Measurements from ENCODE around the gene FLACC1.
"Not testable (repeated sequence)": the region's sequence is repeated elsewhere in the genome, so short reads cannot be mapped to it uniquely, and the experiment has no call there.

Gene FLACC1

DNA sequence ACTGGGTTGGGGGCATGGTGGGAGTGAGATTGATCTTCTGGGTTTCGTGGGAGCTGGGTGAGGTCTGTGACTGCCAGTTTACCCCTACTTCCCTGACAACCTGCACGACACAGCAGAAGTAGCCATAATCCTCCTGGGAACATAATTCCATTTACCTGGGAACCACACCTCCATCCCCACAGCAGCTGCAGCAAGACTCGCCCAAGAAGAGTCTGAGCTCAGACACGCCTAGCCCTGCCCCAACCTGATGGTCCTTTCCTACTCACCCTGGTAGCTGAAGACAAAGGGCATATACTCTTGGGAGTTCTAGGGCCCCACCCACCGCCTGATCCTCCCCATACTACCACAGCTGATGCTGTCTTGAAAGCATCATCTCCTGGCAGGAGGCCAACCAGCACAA lies 43.8 kb downstream of the FLACC1 start:
- Histone ChIP-seq H3K4me3 (ENCODE audit: low read depth in 1 of 2, low read length in 2 of 2) (no peak overlapping the region), H3K9me3 (ENCODE audit: control insufficient read depth in 1 of 2, low read length in 2 of 2) (no peaks in the 10 kb centered on the region), H3K27ac (ENCODE audit: low read length) (no peak overlapping the region), H3K27me3 (ENCODE audit: low read depth, low read length) (no peaks in the 10 kb centered on the region), H3K4me1 (ENCODE audit: control insufficient read depth in 1 of 2, insufficient read depth in 2 of 2, low read length in 2 of 2) (no peaks in the 10 kb centered on the region), H3K36me3 (ENCODE audit: control insufficient read depth in 1 of 2, insufficient read depth in 2 of 2, low read length in 2 of 2) (no peaks in the 10 kb centered on the region)

DNA sequence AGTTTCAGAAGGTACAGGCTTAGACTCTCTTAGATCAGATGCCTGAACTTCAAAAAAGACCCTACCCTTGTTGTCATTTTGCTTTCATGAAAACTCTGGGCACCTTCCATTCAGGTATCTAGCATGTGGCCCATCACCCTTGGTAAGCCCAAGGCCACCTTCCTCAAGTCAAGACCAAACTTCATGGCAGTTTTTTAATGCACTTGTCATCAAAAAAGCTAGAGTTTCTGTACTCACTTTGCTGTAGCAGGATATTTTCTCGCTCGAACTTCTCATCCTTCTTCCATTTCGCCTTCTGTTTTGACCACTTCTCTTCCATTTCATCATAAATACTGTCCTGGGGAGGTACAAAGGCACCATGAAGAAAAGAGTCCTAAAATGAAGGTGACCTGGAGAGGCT lies 48.2 kb downstream of the FLACC1 start:
- Histone ChIP-seq H3K4me3 (ENCODE audit: low read depth in 1 of 2, low read length in 2 of 2) (no peak overlapping the region), H3K27me3 (ENCODE audit: low read depth, low read length) (no peaks in the 10 kb centered on the region), H3K36me3 (ENCODE audit: control insufficient read depth in 1 of 2, insufficient read depth in 2 of 2, low read length in 2 of 2) (peaks cover 0 to 7% of the 10 kb centered on the region in 2 donors), H3K27ac (ENCODE audit: low read length) (no peak overlapping the region), H3K4me1 (ENCODE audit: control insufficient read depth in 1 of 2, insufficient read depth in 2 of 2, low read length in 2 of 2) (no peaks in the 10 kb centered on the region), H3K9me3 (ENCODE audit: control insufficient read depth in 1 of 2, low read length in 2 of 2) (no peaks in the 10 kb centered on the region)

DNA sequence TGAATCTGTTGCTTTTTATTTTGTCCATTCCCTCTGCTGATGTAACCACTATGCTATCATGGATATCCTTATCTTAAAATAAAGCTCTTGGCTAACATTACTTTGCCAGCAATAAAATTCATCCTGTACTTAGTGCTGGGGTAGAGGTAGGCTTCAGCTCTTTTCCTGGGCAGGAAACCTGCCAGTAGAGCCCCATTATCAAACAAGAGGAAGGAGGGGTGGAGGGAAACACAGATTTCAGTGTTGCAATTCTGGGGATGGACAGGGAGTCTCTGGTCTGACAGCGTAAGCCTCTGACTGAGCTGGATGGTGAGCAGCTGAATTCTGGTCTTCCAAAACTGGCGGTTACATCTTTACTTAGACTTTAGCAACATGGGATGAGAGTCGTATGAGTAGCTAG lies 49.3 kb downstream of the FLACC1 start:
- H3K36me3 ChIP-seq (ENCODE audit: control insufficient read depth in 1 of 2, insufficient read depth in 2 of 2, low read length in 2 of 2): peaks cover 0 to 7% of the 10 kb centered on the region in 2 donors
- H3K4me1 ChIP-seq (ENCODE audit: control insufficient read depth in 1 of 2, insufficient read depth in 2 of 2, low read length in 2 of 2): no peaks in the 10 kb centered on the region
- no peaks in the 10 kb centered on the region for H3K9me3 ChIP-seq (ENCODE audit: control insufficient read depth in 1 of 2, low read length in 2 of 2)
- H3K27ac ChIP-seq (ENCODE audit: low read length): no peak overlapping the region
- H3K4me3 ChIP-seq (ENCODE audit: low read depth in 1 of 2, low read length in 2 of 2): no peak overlapping the region
- H3K27me3 ChIP-seq (ENCODE audit: low read depth, low read length): no peaks in the 10 kb centered on the region

DNA sequence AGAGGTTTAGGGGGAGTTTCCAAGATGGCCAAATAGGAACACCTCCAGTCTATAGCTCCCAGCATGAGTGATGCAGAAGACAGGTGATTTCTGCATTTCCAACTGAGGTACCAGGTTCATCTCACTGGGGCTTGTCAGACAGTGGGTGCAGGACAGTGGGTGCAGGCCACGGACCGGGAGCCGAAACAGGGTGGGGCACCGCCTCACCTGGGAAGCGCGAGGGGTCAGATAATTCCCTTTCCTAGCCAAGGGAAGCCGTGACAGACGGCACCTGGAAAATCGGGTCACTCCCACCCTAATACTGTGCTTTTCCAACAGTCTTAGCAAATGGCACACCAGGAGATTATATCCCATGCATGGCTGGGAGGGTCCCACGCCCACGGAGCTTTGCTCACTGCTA lies 57.2 kb downstream of the FLACC1 start:
- not testable (repeated sequence) for H3K4me3 ChIP-seq (ENCODE audit: low read depth in 1 of 2, low read length in 2 of 2); H3K27me3 ChIP-seq (ENCODE audit: low read depth, low read length); H3K36me3 ChIP-seq (ENCODE audit: control insufficient read depth in 1 of 2, insufficient read depth in 2 of 2, low read length in 2 of 2); H3K4me1 ChIP-seq (ENCODE audit: control insufficient read depth in 1 of 2, insufficient read depth in 2 of 2, low read length in 2 of 2); H3K27ac ChIP-seq (ENCODE audit: low read length); H3K9me3 ChIP-seq (ENCODE audit: control insufficient read depth in 1 of 2, low read length in 2 of 2)

DNA sequence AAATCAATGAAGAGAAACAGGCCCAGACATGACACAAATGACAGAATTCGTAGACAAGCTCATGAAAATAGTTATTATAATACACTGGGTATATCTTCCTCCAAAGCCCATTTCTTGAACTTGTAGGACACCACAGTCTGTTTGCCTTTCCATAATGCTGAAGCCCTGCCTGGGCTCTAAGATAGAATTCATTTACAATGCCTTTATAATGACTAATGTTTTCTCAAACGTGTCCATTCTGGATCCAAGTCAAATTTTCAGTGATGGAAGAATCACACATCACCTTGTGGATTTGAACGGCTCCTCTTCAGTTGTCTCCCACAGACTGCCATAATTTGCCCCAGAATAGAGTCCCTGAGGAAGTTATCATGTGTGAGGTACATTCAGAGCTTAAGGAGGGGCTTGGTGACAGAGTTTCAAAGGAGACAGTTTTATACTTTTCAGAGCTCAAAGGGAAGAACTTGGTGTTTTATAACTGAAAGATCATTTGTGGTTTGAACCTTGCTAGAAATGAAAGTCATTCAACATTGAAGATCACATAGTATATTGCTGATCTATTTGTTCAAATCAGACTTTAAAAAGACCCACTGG lies 58.6 kb downstream of the FLACC1 start:
- Histone ChIP-seq H3K36me3 (ENCODE audit: control insufficient read depth in 1 of 2, insufficient read depth in 2 of 2, low read length in 2 of 2) (no peaks in the 10 kb centered on the region), H3K27me3 (ENCODE audit: low read depth, low read length) (no peaks in the 10 kb centered on the region), H3K27ac (ENCODE audit: low read length) (no peak overlapping the region), H3K4me3 (ENCODE audit: low read depth in 1 of 2, low read length in 2 of 2) (no peak overlapping the region), H3K9me3 (ENCODE audit: control insufficient read depth in 1 of 2, low read length in 2 of 2) (no peaks in the 10 kb centered on the region), H3K4me1 (ENCODE audit: control insufficient read depth in 1 of 2, insufficient read depth in 2 of 2, low read length in 2 of 2) (no peaks in the 10 kb centered on the region)

DNA sequence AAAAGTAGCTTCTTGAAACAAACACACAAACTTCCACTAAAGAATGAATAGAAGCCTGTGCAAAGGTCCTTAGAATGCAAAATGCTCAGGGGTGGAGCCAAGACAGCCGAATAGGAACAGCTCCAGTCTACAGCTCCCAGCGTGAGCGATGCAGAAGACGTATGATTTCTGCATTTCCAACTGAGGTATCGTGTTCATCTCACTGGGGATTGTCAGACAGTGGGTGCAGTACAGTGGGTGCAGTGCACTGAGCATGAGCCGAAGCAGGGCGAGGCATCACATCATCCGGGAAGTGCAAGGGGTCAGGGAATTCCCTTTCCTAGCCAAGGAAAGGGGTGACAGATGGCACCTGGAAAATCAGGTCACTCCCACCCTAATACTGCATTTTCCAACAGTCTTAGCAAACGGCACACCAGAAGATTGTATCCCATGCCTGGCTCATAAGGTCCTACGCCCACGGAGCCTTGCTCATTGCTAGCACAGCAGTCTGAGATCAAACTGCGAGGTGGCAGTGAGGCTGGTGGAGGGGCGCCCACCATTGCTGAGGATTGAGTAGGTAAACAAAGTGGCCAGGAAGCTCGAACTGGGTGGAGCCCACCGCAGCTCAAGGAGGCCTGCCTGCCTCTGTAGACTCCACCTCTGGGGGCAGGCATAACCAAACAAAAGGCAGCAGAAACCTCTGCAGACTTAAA lies 66.5 kb downstream of the FLACC1 start:
- H3K27me3 ChIP-seq (ENCODE audit: low read depth, low read length); H3K27ac ChIP-seq (ENCODE audit: low read length); H3K4me3 ChIP-seq (ENCODE audit: low read depth in 1 of 2, low read length in 2 of 2); H3K4me1 ChIP-seq (ENCODE audit: control insufficient read depth in 1 of 2, insufficient read depth in 2 of 2, low read length in 2 of 2); H3K9me3 ChIP-seq (ENCODE audit: control insufficient read depth in 1 of 2, low read length in 2 of 2): not testable (repeated sequence)
- H3K36me3 ChIP-seq (ENCODE audit: control insufficient read depth in 1 of 2, insufficient read depth in 2 of 2, low read length in 2 of 2): peaks cover 19 to 22% of the 10 kb centered on the region in 2 donors

DNA sequence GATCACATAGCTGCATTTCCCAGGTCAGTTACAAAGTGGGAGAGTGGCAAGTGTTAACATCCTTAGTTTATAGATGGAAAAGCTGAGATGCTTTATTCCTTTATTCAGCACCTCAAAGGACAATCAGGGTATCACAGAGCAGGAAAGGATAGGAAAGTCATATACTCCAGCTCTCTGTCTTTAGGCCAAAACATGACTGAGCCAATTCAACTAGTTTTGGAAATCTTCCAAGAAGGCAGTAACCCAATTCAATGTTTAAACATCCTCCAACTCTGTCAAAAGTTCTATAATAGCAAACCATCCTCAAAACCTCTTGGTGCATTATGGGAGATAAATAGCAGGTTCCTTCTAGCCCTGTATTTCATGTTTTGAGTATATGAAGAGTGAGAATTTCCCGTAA lies 71.6 kb downstream of the FLACC1 start:
- H3K27me3 ChIP-seq (ENCODE audit: low read depth, low read length): no peaks in the 10 kb centered on the region
- no peaks in the 10 kb centered on the region for H3K9me3 ChIP-seq (ENCODE audit: control insufficient read depth in 1 of 2, low read length in 2 of 2)
- H3K27ac ChIP-seq (ENCODE audit: low read length): no peak overlapping the region
- peaks cover 16 to 30% of the 10 kb centered on the region in 2 donors for H3K36me3 ChIP-seq (ENCODE audit: control insufficient read depth in 1 of 2, insufficient read depth in 2 of 2, low read length in 2 of 2)
- peaks cover 0 to 4% of the 10 kb centered on the region in 2 donors for H3K4me1 ChIP-seq (ENCODE audit: control insufficient read depth in 1 of 2, insufficient read depth in 2 of 2, low read length in 2 of 2)
- no peak overlapping the region for H3K4me3 ChIP-seq (ENCODE audit: low read depth in 1 of 2, low read length in 2 of 2)

DNA sequence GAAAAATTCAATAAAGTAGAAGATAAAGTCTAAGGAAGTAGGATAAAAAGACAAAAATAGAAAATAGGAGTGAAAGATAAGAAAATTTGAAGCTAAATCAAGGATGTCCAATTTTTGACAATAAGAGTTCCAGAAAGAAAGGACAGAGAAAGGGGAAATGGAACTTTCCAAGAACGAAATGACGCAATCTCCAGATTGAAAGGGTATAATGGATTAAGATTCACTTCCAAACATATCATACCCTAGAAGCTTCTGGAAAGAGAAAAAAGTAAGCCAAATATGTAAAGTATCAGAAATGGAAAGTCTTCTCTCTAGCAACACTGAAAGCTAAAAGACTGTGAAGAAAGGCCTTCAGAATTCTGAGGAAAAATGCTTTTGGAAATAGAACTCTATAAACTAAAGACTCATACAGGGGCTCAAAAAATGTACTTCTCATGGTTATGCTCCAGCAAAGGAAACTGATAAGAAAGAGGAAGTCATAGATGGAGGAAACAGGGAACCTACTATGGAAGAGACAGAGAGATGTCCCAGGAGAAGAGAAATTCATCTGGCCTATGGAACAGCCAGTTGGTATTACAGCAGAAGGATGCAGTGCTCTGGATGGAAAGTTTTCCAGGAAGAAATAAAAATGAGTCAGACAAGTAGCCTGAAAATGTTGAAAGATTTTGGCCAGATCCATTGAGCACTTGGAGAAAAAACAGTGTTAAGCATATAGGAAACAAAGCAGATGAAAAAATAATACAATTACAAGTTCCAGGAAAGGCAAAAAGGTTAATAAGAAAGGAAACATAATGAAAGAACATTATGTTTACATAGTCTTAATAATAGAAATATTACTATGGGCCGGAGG lies 76.7 kb downstream of the FLACC1 start:
- Histone ChIP-seq H3K27me3 (ENCODE audit: low read depth, low read length) (no peaks in the 10 kb centered on the region), H3K4me3 (ENCODE audit: low read depth in 1 of 2, low read length in 2 of 2) (no peak overlapping the region), H3K9me3 (ENCODE audit: control insufficient read depth in 1 of 2, low read length in 2 of 2) (no peaks in the 10 kb centered on the region), H3K4me1 (ENCODE audit: control insufficient read depth in 1 of 2, insufficient read depth in 2 of 2, low read length in 2 of 2) (peaks cover 0 to 4% of the 10 kb centered on the region in 2 donors), H3K36me3 (ENCODE audit: control insufficient read depth in 1 of 2, insufficient read depth in 2 of 2, low read length in 2 of 2) (peaks cover 13 to 39% of the 10 kb centered on the region in 2 donors), H3K27ac (ENCODE audit: low read length) (no peak overlapping the region)

DNA sequence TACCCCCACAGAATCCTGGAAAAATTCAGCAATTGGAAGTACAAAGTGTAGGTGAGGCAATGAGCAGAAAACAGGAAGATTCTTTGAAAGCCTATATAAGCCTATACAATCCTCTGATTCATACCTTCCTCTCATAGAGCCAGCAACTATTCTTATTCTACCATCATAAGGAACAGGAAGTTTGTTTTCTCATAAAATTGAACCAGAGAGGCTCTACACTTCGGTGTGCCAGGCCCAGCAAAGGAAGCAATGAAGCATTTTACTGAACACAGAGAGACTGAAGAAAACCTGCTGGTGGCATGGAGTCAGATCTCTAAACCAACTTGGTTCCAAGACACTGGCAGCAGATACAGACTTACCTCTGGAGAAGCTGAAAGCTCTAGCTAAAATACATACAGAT lies 78.1 kb downstream of the FLACC1 start:
- H3K36me3 ChIP-seq (ENCODE audit: control insufficient read depth in 1 of 2, insufficient read depth in 2 of 2, low read length in 2 of 2): peaks cover 21 to 40% of the 10 kb centered on the region in 2 donors
- no peaks in the 10 kb centered on the region for H3K9me3 ChIP-seq (ENCODE audit: control insufficient read depth in 1 of 2, low read length in 2 of 2)
- H3K27ac ChIP-seq (ENCODE audit: low read length): no peak overlapping the region
- H3K27me3 ChIP-seq (ENCODE audit: low read depth, low read length): no peaks in the 10 kb centered on the region
- H3K4me1 ChIP-seq (ENCODE audit: control insufficient read depth in 1 of 2, insufficient read depth in 2 of 2, low read length in 2 of 2): no peaks in the 10 kb centered on the region
- H3K4me3 ChIP-seq (ENCODE audit: low read depth in 1 of 2, low read length in 2 of 2): no peak overlapping the region

DNA sequence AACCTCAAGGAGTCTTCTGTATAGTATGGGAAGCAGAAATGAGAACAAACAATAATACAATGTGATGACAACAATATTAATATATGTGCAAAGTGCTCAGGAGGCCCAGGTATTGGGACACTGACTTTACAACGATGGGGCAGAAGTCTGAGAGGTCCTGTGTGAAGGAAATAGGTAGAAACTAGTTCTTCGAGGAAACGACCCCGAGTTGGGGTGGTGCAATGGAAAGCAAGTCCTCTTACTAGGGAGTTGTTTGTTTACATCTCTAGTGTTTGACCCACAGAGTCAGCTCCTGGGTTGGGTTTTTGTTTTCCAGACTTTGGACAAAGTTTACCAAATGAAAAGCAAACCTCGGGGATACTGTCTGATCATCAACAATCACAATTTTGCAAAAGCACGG lies 80.6 kb downstream of the FLACC1 start:
- Histone ChIP-seq H3K4me3 (ENCODE audit: low read depth in 1 of 2, low read length in 2 of 2) (no peak overlapping the region), H3K27ac (ENCODE audit: low read length) (no peak overlapping the region), H3K27me3 (ENCODE audit: low read depth, low read length) (no peaks in the 10 kb centered on the region), H3K4me1 (ENCODE audit: control insufficient read depth in 1 of 2, insufficient read depth in 2 of 2, low read length in 2 of 2) (no peaks in the 10 kb centered on the region), H3K36me3 (ENCODE audit: control insufficient read depth in 1 of 2, insufficient read depth in 2 of 2, low read length in 2 of 2) (peaks cover 34 to 53% of the 10 kb centered on the region in 2 donors), H3K9me3 (ENCODE audit: control insufficient read depth in 1 of 2, low read length in 2 of 2) (no peaks in the 10 kb centered on the region)

DNA sequence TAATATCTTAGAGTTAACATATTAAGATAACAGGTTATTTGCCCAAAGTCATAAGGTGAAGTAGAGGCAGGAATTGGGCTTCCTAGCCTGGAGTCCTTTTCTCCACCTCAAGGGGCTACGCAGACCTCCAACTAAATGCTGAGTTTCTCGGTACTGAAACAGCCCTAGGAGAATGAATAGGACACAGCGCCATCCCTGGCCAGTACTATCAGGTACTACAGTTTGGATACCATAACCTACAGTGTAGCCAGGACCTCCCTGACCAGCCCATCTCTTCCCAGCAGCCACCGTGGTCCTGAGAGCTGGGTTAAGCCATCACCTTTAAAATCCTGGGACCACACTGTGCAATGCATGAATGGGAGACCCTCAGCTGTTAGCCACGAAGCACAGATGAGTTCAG lies 81.2 kb downstream of the FLACC1 start:
- no peaks in the 10 kb centered on the region for H3K4me1 ChIP-seq (ENCODE audit: control insufficient read depth in 1 of 2, insufficient read depth in 2 of 2, low read length in 2 of 2)
- no peak overlapping the region for H3K27ac ChIP-seq (ENCODE audit: low read length)
- H3K4me3 ChIP-seq (ENCODE audit: low read depth in 1 of 2, low read length in 2 of 2): no peak overlapping the region
- no peaks in the 10 kb centered on the region for H3K9me3 ChIP-seq (ENCODE audit: control insufficient read depth in 1 of 2, low read length in 2 of 2)
- H3K36me3 ChIP-seq (ENCODE audit: control insufficient read depth in 1 of 2, insufficient read depth in 2 of 2, low read length in 2 of 2): peaks cover 34 to 53% of the 10 kb centered on the region in 2 donors
- H3K27me3 ChIP-seq (ENCODE audit: low read depth, low read length): no peaks in the 10 kb centered on the region
